Nephron (organoid): ENCODE measurements around the gene UQCC5.
A peak's percentile ranks its signal among the peaks of the same experiment; 100 is the strongest.

Experiments used
- H3K27ac Mint-ChIP-seq, 3 experiments: 2 replicates each; pipeline ENCODE4 v1.8.0; 2020; ENCODE audit warnings: mixed read lengths in 3 of 3, mild to moderate bottlenecking in 2 of 3, moderate library complexity in 1 of 3
- H3K27me3 Mint-ChIP-seq: 2 replicates; pipeline ENCODE4 v1.8.0; 2021; ENCODE audit warnings: low read depth, mild to moderate bottlenecking, moderate library complexity, mixed read lengths
- H3K36me3 Mint-ChIP-seq: 2 replicates; pipeline ENCODE4 v1.8.0; 2020; ENCODE audit warnings: low read depth, mixed read lengths
- H3K4me1 Mint-ChIP-seq: 2 replicates; pipeline ENCODE4 v1.8.0; 2020; ENCODE audit warnings: mixed read lengths
- H3K4me3 Mint-ChIP-seq, 3 experiments: 2 replicates each; pipeline ENCODE4 v1.8.0; 2020; ENCODE audit warnings: mild to moderate bottlenecking in 3 of 3, mixed read lengths in 3 of 3, moderate library complexity in 2 of 3
- H3K9me3 Mint-ChIP-seq: 2 replicates; pipeline ENCODE4 v1.8.0; 2020; ENCODE audit warnings: mixed read lengths
- CTCF ChIP-seq, 3 experiments: fragments of 200-600 bp; sonication (generic); IDR thresholded peaks; one replicate each; pipeline ENCODE4 v1.5.0; 2021; ENCODE audit warnings: antibody characterized with exemption in 3 of 3; ENCODE audit not compliant: unreplicated experiment in 3 of 3

UQCC5 gene

GRCh38 chr3:52539010-52539653 lies 2.7 kb downstream of the UQCC5 start:
- H3K27ac Mint-ChIP-seq, result peak overlapping the region in 2 of 3 experiments; percentile 39 to 58
- peaks cover 44% of the 10 kb centered on the region for H3K4me1 Mint-ChIP-seq
- no peaks in the 10 kb centered on the region for H3K27me3 Mint-ChIP-seq
- no peak for TF ChIP-seq CTCF (IDR thresholded peaks at IDR 0.05; ENCODE audit: unreplicated experiment in 3 of 3)
- peak overlapping the region; percentile 1 to 22 (median 9) for H3K4me3 Mint-ChIP-seq
- H3K36me3 Mint-ChIP-seq, result peaks cover 30% of the 10 kb centered on the region
- H3K9me3 Mint-ChIP-seq, result no peaks in the 10 kb centered on the region

GRCh38 chr3:52541050-52541449 lies 4.6 kb downstream of the UQCC5 start:
- Mint-ChIP-seq H3K27ac (no peak overlapping the region), H3K4me1 (peaks cover 33% of the 10 kb centered on the region), H3K9me3 (no peaks in the 10 kb centered on the region), H3K27me3 (no peaks in the 10 kb centered on the region), H3K36me3 (peaks cover 41% of the 10 kb centered on the region), H3K4me3 (peak overlapping the region in 1 of 3 experiments; percentile 41)
- TF ChIP-seq CTCF (IDR thresholded peaks at IDR 0.05; ENCODE audit: unreplicated experiment in 3 of 3), result no peak

DNA sequence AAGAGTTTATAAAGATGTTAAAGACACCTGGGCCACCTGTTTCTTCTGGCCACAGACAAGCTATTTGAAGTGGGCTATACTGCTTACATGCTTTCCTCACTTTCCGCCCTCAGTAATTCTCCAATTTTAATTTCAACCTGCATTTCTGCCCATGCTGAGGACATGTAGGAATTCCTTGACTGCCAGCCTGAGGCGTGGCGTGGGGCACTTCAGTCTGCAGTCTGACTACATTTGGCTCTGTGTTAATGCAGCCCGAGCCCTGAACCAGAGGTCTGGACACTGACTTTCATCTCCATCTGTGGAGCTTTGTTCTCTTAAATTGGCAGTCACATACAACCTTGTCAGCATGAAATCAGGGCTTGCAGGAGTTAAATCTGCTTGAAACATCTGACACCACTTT lies 8.5 kb downstream of the UQCC5 start:
- H3K27ac Mint-ChIP-seq, result no peak overlapping the region
- no peaks in the 10 kb centered on the region for H3K9me3 Mint-ChIP-seq
- H3K4me3 Mint-ChIP-seq, result no peak overlapping the region

GRCh38 chr3:52546111-52546901 lies 9.9 kb downstream of the UQCC5 start:
- H3K27ac Mint-ChIP-seq, result no peak overlapping the region
- H3K36me3 Mint-ChIP-seq, result peaks cover 49% of the 10 kb centered on the region
- no peak overlapping the region for H3K4me3 Mint-ChIP-seq
- peaks cover 6% of the 10 kb centered on the region for H3K4me1 Mint-ChIP-seq
- TF ChIP-seq CTCF (IDR thresholded peaks at IDR 0.05; ENCODE audit: unreplicated experiment in 3 of 3), result no peak
- H3K27me3 Mint-ChIP-seq, result no peaks in the 10 kb centered on the region
- no peaks in the 10 kb centered on the region for H3K9me3 Mint-ChIP-seq

More for the DNA sequence above, 8.5 kb downstream of the UQCC5 start:
- TF ChIP-seq CTCF (IDR thresholded peaks at IDR 0.05; ENCODE audit: unreplicated experiment in 3 of 3), result no peak
- peaks cover 48% of the 10 kb centered on the region for H3K36me3 Mint-ChIP-seq
- no peaks in the 10 kb centered on the region for H3K27me3 Mint-ChIP-seq
- H3K4me1 Mint-ChIP-seq, result peaks cover 6% of the 10 kb centered on the region

- no peak overlapping the region for H3K27ac Mint-ChIP-seq
- no peaks in the 10 kb centered on the region for H3K9me3 Mint-ChIP-seq
- H3K4me3 Mint-ChIP-seq, result no peak overlapping the region
- TF ChIP-seq CTCF (IDR thresholded peaks at IDR 0.05; ENCODE audit: unreplicated experiment in 3 of 3), result no peak
- no peaks in the 10 kb centered on the region for H3K27me3 Mint-ChIP-seq
- H3K4me1 Mint-ChIP-seq, result peaks cover 6% of the 10 kb centered on the region
- H3K36me3 Mint-ChIP-seq, result peaks cover 55% of the 10 kb centered on the region
These were observed 10.7 kb downstream of the UQCC5 start for GRCh38 chr3:52547143-52547542.
